GM10266 (cell line): ENCODE results near the gene EIPR1.

Experiments
- DNase-seq: peaks from one replicate; pipeline ENCODE4 v3.0.0; 2012; ENCODE audit errors: extremely low spot score
- TF ChIP-seq, protein P1 (sequence below): IDR thresholded peaks from 2 replicates; pipeline ENCODE4 v1.5.1; 2012; ENCODE audit warnings: mild to moderate bottlenecking, low read depth; ENCODE audit not compliant: control insufficient read depth, insufficient read depth; ENCODE audit errors: missing control alignments

EIPR1 gene

DNA sequence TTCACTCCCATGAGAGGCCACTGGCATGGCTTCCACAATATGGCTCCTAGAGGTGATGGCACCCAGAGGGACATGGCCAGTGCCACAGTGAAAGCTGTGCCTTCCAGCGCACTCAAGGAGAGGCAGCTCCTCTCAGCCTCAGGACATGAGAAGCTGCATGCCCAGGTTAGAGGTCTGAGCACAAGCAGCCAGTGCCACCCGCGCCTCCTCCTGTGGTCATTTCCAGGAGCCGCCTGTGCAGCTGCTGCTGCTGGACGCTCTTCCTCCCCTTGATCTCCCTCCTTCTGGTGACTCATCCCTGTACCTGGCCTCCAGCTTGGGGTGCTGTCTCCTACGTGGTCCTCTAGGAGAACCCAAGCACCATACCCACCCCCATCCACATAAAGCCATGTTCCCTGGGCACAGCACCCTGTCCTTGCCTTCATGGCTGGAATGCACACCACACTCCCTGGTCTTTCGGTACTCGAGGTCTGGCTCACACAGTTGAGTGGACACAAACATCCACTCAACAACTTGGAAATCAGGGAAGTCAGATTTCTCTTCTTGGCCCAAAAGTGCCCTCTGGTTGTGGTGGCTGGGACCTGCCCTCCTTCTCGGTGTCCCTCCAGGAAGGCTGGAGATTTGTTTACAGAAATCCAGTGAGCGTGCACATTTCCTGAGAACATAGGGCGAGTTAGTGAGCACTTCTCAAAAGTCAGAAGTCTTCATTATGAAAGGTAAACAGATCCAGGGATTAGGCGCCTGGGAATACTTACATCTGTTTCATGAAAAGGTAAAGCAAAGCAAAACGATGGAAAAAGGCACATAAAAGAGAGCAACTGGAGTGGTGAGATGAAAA is 96.7 kb downstream of the EIPR1 start:
- TF ChIP-seq, protein P1, sequence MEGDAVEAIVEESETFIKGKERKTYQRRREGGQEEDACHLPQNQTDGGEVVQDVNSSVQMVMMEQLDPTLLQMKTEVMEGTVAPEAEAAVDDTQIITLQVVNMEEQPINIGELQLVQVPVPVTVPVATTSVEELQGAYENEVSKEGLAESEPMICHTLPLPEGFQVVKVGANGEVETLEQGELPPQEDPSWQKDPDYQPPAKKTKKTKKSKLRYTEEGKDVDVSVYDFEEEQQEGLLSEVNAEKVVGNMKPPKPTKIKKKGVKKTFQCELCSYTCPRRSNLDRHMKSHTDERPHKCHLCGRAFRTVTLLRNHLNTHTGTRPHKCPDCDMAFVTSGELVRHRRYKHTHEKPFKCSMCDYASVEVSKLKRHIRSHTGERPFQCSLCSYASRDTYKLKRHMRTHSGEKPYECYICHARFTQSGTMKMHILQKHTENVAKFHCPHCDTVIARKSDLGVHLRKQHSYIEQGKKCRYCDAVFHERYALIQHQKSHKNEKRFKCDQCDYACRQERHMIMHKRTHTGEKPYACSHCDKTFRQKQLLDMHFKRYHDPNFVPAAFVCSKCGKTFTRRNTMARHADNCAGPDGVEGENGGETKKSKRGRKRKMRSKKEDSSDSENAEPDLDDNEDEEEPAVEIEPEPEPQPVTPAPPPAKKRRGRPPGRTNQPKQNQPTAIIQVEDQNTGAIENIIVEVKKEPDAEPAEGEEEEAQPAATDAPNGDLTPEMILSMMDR, result no peak

DNA sequence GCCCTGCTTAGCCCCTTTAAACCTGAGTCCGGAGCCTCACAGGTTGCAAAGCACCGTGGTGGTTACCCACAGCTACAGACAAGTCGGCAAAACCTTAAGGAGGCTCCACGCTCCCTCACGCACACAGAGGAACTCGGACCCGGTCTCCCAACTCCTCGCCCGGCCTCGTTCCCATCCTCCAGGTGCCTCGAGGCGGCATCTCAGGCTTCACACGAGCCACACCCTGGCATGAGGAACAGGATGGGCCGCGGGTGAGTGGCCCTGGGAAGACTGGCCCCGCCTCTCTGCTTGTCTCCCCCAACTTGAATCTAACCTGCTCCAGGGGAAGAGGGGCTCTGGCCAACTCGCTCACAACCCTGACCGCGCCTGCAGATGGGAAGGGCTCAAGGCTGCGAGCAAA is 97.4 kb downstream of the EIPR1 start:
- TF ChIP-seq, protein P1, result no peak

More for the DNA sequence above, 96.7 kb downstream of the EIPR1 start:
- DNase-seq, result no peak

DNA sequence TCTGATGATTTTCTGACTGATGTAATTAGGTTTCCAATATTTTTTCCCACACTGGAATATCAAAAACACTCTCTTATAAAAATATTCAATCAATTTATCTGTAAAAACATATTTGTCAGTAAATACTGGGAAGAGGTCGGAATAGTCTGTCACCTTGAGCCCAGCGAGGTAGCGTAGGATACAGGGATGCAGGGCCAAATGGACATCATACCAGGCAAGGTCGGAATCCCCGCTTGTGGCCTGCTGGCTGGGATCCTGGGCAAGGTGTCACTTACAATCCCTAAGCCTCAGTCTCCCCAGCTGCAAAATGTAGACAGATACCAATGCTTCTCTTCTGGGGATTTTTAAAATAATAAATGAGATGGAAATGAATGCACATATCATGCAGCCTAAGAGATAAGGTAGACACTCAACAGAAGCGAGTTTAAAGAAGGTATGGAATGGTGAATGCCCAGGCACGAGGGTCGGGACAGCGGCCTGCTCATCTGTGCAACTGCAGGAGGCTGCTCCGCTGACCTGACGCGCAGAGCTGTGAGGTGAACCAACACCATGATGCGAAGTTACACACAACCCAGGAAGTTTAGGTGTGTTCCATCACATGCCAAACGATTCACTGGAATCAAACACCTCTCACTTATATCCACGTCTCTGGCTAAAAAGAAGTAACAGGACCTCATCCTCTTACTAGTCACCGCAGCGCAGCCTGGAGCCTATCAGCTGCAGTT is 98.2 kb downstream of the EIPR1 start:
- TF ChIP-seq, protein P1, result no peak
- DNase-seq, result no peak

More for the DNA sequence above, 97.4 kb downstream of the EIPR1 start:
- DNase-seq, result no peak

DNA sequence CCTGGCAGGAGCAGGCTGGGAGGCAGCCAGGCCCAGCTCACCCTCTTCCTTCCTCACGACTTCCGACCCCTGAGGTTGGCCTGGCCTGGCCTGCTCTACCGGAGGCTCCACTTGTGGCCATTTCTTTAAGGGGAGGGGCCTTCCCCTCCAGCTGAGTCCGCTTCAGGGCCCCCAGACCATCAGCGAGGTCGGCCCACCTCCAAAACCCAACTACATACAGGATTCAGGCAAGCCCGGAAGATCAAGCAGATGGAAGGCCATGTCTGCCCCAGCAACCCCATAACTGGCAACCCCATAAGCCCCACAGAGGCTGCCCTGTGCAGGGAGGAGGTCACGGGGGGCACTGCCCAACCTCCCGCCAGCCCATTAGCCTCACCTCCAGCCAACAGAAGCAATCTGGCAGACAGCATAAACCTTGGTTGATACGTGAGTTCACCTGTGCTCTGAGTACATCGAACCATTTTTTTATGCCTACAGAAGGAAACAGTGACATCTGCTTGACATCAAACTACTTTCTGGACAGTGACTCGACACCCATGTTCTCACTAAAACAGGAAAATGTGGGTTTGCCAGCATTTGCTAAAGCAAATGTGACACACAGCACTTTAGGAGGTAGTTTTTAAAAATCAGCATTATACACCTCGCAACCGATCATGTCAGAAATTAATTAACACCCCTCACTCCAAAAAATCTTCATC is 98.9 kb downstream of the EIPR1 start:
- DNase-seq, result no peak
- TF ChIP-seq, protein P1, result no peak

DNA sequence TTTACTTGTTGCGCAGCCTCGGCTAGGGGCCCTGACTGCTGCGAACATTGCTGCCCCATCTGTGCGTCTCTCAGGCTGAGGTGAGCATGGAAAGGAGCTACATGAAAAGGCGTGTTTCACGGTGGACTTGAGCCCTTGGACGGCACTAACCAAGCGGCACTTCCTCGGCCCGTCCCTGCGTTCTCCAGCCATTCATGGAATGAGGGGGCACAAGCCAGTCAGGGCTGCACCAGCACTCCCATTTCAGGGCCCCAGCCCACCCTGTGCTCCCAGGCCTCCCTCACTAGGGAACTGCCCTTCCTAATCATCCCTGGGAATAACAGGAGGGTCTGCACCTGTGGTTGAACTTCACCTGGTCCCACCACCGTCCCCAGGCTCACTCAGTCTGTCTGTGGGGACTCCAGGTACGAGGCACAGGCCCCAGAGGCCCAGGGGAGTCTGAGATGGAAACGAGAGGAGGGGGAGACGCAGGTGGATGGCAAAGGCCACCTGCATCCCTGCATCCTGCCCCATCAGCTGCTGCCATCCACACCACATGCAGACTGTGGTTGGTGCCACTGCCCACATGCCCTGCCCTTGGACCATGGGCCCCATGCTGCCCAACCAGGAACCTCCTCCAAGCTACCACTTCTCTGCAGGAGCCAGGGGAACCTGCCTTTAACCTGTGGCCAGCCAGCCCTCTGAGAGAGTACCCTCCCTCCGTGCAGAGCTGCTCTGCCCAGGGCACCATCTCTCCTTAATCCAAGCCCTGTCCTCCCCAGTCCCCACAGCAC is 99.7 kb downstream of the EIPR1 start:
- TF ChIP-seq, protein P1, result no peak
- no peak for DNase-seq

DNA sequence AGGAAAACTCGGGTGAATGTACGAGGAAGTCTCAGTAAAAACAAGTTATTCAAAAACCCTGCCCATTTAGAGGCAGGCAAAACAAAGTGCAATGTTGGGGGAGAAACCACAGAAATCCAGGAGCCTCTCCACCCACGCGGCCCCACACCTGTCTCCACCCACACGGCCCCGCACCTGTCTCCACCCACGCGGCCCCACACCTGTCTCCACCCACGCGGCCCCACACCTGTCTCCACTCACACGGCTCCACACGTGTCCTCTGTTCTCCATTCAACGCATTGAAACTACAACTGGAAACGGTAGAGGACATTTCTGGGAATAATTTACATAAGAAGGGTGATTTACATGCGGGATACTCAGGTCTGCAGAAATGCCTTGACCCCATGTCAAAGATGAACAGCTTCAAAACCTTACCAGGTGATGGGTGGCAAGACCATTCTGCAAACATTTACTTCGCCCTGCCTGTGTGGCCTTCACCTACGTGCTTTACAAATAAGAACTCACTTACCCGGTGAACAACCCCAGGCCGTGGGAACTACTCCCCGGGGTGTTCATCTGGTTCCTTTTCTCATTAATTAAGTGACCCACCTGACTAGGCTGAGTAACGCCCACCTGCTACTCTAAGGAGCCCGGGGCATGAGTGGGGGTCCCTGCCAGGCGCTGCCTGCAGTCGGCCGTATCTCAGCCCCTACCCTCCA is 100.4 kb downstream of the EIPR1 start:
- TF ChIP-seq, protein P1, result no peak
- no peak for DNase-seq
